NCI-H187 treated with DMSO at 0.1 percent for 48 hours (cell line): Measurements from ENCODE around the gene CDH18.

Source experiments
- DNase-seq: peaks from one replicate; lab custom pipeline; 2025; lab: John Stamatoyannopoulos, UW

Gene CDH18

GRCh38 chr5:19584131-19584530 is 403.9 kb downstream of the CDH18 start:
- no peak for DNase-seq

GRCh38 chr5:19577882-19578281 is 410.1 kb downstream of the CDH18 start:
- DNase-seq, result no peak

- no peak for DNase-seq
These were observed 420.0 kb downstream of the CDH18 start for GRCh38 chr5:19568004-19568403.

DNA sequence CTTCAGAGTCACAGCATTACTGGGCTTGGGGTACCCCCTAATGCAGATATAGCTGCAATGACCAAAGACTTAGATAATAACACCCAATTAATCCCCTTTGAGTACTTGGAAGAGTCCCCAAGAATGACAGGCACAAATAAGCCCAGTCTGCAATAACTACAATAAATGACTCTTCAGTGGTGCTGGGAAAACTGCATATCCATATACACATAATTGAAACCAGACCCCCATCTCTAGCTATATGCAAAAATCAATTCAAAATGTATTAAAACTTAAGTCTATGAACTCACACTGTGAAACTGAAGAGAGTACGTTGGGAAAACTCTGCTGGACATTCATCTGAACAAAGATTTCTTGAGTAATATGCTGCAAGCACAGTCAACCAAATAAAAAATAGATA is 422.5 kb downstream of the CDH18 start:
- no peak for DNase-seq

DNA sequence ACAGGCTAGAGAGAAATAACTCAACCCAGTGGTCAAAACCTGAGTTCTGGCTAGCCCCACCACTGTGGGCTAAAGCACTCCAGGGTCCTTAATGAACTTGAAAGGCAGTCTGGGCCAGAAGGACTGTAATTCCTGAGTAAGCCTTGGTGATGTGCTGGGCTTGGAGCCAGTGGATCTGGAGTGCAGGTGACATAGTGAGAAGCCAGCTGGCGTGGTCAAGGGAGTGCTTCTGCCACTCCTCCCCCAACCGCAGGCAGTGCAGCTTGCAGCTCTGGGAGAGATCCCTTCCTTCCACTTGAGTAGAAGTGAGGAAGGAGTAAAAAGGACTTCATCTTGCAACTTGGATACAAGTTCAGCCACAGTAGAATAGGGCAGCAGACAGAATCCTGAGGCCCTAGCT is 424.0 kb downstream of the CDH18 start:
- DNase-seq, result no peak

DNA sequence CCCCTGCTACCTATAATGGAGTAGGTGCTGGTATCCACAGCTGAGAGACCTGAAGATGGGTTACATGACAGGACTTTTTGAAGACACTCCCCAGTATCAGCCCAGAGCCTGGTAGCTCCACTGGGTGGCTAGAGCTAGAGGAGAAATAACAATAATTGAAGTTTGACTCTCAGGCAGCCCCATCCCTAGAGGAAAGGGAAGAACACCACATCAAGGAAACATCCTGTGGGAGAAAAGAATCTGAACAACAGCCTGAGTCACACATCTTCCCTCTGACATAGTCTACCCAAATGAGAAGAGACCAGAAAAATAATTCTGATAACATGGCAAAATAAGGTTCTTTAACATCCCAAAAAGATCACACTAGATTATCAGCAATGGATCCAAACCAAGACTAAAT is 432.1 kb downstream of the CDH18 start:
- no peak for DNase-seq

GRCh38 chr5:19555436-19555835 is 432.6 kb downstream of the CDH18 start:
- no peak for DNase-seq

DNA sequence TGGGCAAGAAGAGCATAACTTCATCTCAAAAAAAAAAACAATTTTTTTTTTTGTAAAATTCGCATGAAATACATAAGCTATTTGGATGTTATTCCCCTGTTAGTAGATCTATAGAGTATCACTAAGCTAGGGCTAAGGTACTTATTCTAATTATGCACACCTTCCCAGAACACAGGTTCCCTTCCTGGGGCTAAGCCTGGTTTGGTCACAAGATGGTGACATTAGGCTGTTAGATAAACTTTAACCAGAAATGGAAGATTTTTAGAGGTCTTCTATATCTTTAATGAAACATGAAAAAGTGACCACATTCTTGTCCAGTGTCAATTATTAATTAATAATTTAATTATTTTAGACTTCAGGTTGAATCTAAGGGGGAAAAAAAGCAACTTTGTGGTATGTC is 433.5 kb downstream of the CDH18 start:
- DNase-seq, result no peak

GRCh38 chr5:19547640-19548039 is 440.4 kb downstream of the CDH18 start:
- no peak for DNase-seq

GRCh38 chr5:19546521-19546920 is 441.5 kb downstream of the CDH18 start:
- DNase-seq, result no peak

DNA sequence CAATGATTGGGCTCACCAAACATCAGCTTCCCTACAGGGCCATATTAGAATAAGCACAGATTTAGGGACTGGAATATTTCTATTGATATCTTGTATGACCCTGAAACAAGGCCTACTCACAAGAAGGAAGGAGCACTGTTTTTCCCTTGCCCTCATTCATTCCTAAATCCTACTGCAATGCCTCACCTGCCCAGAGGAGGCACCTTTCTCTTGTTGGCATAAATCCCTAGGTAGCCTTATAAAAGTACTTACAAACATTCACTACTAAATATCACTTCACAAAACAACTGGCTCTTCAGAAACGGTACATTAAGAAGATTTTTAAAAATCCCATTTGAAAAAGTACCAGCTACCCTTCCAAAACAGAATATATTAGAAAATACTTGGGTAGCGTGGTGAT is 449.4 kb downstream of the CDH18 start:
- DNase-seq, result no peak

- no peak for DNase-seq
These were observed 451.6 kb downstream of the CDH18 start for GRCh38 chr5:19536387-19536786.

GRCh38 chr5:19534751-19535150 is 453.2 kb downstream of the CDH18 start:
- DNase-seq, result no peak

- DNase-seq, result no peak
These were observed 455.1 kb downstream of the CDH18 start for GRCh38 chr5:19532936-19533335.

GRCh38 chr5:19531374-19531952 is 456.5 kb downstream of the CDH18 start:
- no peak for DNase-seq

- DNase-seq, result no peak
These were observed 468.6 kb downstream of the CDH18 start for GRCh38 chr5:19519448-19519847.

DNA sequence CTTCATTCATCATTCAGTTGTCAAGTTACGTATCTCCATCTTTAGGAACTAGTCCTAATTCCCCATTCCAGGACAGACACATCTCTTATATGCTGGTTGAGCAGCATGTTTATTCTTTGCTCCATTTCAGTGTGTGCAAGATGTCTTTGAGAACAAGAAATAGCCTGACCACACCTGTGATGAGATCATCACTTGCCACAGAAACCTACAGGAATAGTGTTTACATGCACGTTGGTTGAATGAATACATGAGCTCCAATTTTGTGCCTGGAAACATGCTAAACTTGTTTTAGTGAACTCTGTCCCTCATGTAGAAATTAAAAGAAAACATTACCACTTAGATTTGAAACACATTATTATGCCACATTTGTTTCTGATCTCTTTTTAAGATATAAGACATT is 489.1 kb downstream of the CDH18 start:
- DNase-seq, result no peak

GRCh38 chr5:19497229-19497815 is 490.7 kb downstream of the CDH18 start:
- no peak for DNase-seq

GRCh38 chr5:19496056-19496455 is 491.9 kb downstream of the CDH18 start:
- no peak for DNase-seq

DNA sequence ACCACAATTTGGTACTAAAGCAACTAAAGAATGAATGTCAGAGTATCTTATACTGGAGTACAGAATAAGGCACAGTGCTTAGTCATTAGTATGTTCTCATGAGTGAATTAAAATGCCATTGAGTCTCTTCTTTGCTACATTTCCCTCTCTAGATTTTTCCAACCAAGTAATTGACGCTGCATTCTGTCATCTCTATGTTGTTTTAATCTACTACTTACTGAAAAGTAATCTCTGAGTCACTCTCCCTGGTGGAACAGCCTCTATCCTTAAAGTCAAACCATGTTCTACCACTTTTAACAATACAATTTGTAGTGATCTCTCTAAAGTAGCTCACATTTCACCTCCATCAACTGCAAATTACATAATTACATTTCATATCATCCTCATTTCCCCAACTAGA is 495.1 kb downstream of the CDH18 start:
- no peak for DNase-seq

DNA sequence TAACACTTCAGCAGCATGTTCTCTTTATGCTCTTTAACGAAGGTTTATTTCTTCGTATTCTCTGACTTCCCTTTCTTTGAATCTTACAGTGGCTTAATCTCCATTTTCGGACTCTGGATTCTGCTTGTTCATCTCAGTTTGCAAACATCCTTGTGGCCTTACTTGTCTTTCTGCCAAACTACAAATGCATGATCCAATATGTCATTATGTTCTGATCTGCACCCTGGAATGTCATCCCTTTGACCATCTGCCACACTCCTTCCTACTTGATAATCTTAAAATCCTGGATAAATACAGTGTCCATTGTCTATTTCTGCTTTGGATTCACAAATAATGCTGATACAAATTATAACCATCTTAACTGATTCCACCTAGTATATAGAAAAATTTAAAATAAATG is 499.2 kb downstream of the CDH18 start:
- DNase-seq, result no peak

DNA sequence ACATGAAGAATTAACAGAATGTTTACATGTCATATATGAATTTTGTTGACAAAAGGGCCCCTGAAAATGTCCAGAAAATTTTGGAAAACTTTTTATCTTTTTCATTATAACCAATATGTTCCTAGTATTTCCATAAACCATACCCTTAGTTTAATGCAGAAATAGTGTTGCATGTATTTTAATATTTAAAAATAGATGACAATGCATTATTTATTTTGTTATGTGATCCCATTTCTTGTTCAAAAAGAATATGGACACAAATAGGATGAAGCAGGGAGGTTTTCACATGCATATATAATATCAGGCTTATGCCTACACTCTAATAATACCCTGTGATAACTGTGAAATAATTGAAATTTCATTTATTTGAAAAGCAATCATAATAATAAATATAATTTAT is 500.5 kb downstream of the CDH18 start:
- no peak for DNase-seq

DNA sequence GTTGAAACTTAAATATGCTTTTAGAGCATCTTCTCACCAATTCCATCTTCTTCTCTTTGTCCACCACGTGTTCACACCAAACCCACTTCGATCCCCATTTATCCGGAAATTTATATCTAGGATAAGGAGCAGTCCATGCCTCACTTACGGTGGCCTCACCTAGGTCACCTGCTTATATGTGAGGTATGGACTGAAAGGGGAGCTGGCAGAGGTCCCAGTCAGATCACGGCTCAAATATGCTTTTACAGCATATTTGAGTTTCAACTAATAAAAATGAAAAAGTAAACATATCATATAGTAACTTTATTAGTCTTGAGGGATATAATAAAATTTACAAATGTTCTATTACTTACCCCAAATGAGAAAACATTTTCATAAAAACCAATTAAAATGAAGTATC is 508.4 kb downstream of the CDH18 start:
- no peak for DNase-seq

- no peak for DNase-seq
These were observed 526.0 kb downstream of the CDH18 start for GRCh38 chr5:19462019-19462418.
